Measurements from ENCODE around the gene HIVEP3.

Gene HIVEP3

GRCh38 chr1:41486371-41487125, 432.2 kb downstream of the HIVEP3 start:
- DNase-seq = peak; percentile 21

- DNase-seq = no peak
Observed at GRCh38 chr1:41486053-41486370, 432.7 kb downstream of the HIVEP3 start.

GRCh38 chr1:41485605-41486004, 433.1 kb downstream of the HIVEP3 start:
- DNase-seq = no peak

GRCh38 chr1:41484402-41485241, 434.1 kb downstream of the HIVEP3 start, which contains the start of gene EDN2:
EDN2 (minus strand) TSS chr1:41484683; CDS start chr1:41484601, 82 bp downstream.
- peak; percentile 76 for DNase-seq

- DNase-seq = no peak
Observed at GRCh38 chr1:41483960-41484401, 434.7 kb downstream of the HIVEP3 start.

- no peak for DNase-seq
Observed at GRCh38 chr1:41483001-41483850, 435.5 kb downstream of the HIVEP3 start.

GRCh38 chr1:41482001-41482765, 436.5 kb downstream of the HIVEP3 start:
- no peak for DNase-seq

GRCh38 chr1:41481109-41481775, 437.5 kb downstream of the HIVEP3 start:
- peak; percentile 65 for DNase-seq

- no peak for DNase-seq
Observed at GRCh38 chr1:41480204-41481108, 438.3 kb downstream of the HIVEP3 start.

- no peak for DNase-seq
Observed at GRCh38 chr1:41479808-41480160, 438.9 kb downstream of the HIVEP3 start.

GRCh38 chr1:41479000-41479807, 439.5 kb downstream of the HIVEP3 start:
- no peak for DNase-seq

GRCh38 chr1:41478118-41478748, 440.5 kb downstream of the HIVEP3 start:
- DNase-seq = no peak

- no peak for DNase-seq
Observed at GRCh38 chr1:41476807-41477361, 441.8 kb downstream of the HIVEP3 start.

GRCh38 chr1:41475859-41476567, 442.7 kb downstream of the HIVEP3 start:
- no peak for DNase-seq

- no peak for DNase-seq
Observed at GRCh38 chr1:41475346-41475745, 443.4 kb downstream of the HIVEP3 start.

GRCh38 chr1:41474490-41475271, 444.0 kb downstream of the HIVEP3 start:
- no peak for DNase-seq

GRCh38 chr1:41473738-41474362, 444.9 kb downstream of the HIVEP3 start:
- DNase-seq = no peak
